HG02852 (cell line): ENCODE measurements around the gene MCM5.
A peak's percentile ranks its signal among the peaks of the same experiment; 100 is the strongest.
"Not testable (repeated sequence)": the region's sequence is repeated elsewhere in the genome, so short reads cannot be mapped to it uniquely, and the experiment has no call there.

Experiments
- ATAC-seq: cut with Tn5 transposase; IDR thresholded peaks from one replicate; pipeline ENCODE4 v1.9.1; 2021; ENCODE audit warnings: mild to moderate bottlenecking, moderate library complexity; ENCODE audit not compliant: unreplicated experiment

Gene MCM5

DNA sequence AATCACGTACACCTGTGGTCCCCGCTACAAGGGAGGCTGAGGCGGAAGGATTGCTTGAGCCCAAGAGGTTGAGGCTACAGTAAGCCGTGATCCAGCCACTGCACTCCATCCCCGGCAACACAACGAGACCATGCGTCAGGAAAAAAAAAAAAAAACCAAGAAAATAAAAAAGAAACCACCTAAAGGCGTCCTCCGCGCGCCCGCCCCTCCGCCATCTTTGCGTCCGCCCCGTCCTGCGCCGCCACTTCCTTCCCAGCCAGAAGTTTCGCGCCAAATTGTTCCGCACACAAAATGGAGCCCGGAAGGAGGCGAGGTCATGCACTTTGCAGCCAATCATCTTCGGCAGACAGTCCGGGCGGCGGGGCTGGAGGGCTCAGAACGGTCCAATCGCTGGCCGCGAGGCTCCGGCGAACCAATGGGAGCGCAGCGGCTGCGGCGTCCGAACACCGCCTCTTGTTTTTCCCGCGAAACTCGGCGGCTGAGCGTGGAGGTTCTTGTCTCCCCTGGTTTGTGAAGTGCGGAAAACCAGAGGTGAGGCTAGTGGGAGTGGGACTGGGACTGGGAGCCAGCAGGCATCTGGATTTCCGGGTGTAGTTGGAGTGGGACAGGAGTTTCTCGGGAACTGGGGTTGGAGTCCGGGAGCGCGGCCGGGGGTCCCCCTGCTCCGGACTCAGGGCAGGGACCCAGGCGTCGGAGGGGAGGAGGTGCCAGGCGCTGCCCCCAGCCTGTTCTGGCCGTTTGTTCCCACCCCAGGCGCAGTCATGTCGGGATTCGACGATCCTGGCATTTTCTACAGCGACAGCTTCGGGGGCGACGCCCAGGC, at the start of gene MCM5:
MCM5 (plus strand) TSS at position 463 of the 823 bp plus-strand sequence; CDS start at position 762, 299 bp downstream.
- ATAC-seq: peak; percentile 95

DNA sequence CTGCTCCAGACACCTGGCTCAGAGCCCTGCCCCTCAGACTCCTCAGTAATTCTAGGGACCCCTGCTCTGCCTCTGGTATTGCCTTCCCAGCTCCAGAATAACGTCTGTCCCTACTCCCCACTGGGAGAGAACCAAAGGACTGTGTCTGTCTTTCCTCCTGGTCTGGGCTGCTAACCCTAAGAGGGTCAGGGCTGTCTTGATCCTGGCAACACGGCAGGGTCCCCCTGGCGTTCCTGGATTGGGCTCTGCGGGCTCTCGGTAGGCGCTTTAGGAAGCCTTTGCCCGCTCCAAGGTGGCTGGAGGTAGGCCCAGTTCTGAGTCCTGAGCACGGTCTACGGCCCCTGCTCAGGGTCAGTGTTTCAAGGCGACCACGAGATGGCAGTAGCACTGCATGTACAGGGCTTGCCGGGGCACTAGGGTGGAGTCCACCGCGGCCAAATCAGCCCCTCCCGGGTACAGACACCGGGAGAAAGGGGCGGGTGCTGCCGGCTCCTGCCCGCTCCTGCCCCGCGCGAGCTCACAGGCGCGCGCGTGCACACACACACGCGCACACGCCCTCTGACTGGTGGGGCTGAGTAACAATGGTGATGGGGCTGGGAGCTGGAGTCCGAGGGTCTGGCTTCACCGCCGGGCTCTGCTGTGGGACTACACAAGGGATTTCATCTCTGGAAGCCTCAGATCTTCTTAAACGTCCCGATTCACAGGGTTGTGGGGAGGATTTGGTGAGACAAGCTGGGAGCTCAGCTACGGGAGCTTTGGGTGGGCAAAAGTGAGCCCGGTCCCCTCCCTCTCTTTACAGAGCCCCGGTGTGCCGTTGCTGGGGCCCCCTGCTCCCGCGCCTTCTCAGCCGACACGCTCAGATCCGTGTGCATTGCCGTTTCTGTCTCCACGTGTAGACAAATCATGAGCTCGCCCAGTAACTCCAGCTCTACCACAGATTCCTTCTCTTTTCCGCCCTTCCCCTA, 49.1 kb upstream of the MCM5 start:
- ATAC-seq: peak; percentile 76

DNA sequence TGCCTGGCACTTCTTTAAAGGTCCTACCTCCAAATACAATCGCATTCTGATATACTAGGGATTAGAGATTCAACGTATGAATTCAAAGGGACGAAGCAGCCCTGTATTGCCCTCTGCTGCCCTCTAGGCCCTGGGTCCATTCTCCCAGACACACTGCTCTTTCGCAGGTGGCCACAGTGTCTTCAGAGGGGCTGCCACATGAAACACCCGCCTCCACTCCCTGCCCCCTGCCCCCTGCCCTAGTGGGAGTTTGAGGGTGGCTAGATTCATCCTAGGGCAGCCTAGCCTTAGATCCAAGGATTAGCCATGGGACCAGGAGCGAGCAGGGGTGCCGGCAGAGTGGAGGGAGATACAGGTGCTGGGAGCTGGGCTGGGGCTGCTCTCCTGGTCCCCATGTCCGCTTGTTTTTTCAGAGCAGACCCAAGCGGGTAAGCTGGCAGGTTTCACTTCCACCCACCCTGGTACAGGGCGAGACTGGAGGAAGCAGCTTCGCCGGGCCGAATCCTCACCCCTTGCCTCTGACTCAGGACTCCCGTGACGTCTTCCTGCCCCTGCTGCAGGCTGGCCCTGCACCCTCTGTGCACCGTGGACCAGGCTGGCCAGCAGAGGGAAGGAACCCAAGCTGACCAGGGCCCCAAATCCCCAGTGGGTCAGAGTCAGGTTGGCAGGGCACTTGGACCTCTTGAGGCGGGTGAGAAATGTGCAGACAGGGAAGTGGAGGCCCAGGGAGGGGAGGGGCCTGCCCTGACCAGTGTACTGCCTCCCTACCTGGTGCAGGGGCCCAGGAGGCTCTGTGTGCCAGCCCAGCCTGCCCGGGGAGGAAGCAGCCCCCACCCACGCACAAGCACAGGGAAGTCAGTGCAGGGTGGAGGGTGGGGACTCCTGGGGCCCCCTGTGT, 47.5 kb upstream of the MCM5 start:
- no peak for ATAC-seq

DNA sequence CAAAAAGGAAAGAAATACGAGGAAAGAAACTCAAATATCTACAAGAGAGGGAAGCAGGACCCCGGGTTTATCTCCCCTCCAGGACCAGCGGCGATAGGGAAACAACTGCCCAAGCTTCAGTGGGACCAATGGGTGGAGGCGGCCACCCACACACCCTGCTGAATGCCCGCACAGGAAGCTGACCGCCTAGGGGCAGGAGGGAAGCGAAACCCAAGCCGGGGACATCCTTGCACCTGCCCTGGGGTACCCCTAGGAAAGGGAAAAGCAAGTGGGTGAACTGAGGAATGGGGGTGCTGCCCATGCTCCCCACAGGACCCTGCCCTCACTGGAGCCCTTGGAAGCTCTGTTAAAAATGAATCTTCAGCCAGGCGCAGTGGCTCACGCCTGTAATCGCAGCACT, 46.6 kb upstream of the MCM5 start:
- ATAC-seq: no peak

DNA sequence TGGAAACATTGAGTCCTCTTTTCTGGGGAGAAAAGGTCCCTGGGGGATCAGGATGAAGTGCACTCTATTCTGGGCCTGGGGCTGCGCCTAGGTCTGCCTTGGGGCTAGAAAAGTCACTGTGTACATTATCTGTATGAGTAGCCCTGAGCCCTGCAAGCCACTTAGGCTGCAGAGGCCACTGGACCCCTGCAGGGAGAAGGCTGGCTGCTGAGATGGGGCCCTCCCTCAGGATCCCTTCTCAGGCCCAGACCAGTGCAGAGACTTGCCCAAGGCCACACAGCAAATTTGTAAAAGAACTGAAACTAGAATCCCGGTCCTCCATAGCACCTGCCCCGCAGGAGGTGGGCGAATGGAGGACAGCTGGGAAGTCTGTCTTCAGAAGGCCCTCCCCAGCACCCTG, 45.9 kb upstream of the MCM5 start:
- ATAC-seq: no peak

DNA sequence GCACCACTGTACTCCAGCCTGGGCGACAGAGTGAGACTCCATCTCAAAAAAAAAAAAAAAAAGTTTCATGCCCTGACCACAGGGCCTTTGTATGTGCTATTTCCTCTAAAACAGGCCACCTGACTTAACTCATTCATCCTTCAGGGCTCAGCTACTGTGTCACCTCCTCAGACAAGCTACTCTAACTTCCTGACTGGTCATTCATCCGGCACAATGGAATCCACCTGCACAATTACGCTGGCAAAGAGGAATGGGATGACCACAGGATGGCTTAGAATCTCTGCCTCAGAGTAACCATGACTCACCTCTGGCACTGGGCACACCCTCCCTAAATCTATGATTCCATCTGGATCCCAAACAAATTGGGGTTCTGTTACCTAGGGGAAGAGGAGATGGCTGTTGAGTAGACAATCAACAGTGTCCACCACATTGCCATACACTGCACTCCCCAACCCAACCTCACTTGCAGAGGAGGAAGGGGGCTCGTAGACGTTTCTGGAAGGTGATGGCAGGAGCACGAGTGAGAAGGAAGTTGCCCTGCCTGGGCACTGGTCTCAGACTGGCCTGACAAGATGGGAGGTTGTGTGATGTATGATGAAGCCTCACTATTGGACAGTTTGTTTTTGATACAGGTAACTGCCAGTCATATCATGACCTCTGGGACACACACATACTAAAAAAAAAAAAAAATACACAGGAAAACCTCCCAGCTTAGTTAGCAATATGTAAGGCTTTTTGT, 41.9 kb upstream of the MCM5 start:
- no peak for ATAC-seq

DNA sequence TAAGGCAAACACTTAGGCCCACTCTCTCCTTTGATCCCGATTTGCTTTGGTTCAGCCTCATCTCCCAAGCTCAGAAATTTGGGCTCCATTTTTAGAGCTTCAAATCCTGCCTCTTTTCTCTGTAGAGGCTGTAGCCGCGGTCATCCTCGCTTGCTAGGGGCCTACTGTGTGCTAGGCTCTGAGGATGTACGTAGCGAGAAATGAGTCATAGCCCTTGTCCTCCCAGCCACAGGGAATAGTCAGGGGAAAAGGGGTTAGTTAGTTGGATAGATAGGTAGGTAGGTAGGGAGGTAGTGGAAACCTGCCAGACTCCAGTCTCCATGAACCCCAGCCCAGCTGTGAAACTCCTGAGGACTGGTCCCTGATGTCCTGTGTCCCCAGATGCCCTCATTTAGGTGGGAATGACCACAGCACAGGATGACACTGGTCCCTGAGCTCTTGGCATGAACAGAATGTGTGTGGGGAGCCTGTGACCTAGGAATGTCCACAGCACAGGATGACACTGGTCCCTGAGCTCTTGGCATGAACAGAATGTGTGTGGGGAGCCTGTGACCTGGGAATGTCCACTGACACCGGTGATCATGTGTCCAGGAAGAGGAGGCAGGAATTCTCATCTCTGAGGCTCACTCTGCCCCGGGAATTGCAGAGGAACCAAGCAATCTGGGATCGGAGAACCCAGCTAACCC, 40.4 kb upstream of the MCM5 start:
- ATAC-seq: no peak

DNA sequence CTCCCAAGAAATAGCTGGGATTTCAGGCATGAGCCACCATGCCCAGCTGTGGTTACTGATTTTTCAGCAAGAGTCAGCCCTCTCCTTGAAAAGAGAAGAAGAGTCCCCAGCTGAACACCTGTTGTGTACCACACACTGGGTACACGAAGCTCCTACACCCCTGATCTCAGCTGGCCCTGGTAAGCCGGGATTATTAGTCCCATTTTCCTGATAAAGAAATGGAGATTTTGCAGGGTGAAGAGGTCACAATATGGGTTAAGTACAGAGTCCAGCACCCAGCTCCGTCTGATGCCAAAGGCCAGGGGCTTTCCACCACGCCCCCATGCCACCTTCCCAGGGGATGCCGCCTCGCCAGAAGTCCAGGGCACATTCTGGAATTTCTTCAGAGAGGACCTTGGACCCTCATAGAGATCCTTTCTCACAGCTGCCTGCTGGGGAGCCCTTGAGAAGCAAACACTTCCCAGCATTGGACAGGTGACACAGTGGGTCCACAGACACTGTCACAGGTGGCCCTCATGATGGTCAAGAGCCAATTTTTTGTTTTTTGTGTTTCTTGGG, 38.9 kb upstream of the MCM5 start:
- ATAC-seq: no peak

DNA sequence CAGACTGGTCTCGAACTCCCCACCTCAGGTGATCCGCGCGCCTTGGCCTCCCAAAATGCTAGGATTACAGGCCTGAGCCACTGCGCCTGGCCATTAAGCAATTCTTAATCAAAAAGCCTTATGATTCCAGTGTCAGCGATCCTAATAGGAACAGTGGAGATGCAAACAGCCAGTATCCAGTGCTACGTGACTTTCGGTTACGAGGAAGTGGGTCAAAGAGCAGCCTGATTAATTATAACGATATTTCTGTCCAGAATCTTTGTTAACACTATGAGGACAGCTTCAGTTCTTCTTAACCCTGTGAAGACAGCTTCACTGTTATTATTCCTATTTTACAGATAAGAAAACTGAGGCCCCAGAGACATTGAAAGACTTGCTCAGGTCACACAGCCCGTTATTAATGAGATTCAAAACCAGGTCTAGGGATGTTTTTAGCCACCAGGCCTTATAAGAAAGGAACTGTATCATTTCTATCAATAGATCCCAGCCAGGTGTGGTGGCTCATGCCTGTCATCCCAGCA, 36.3 kb upstream of the MCM5 start:
- no peak for ATAC-seq

DNA sequence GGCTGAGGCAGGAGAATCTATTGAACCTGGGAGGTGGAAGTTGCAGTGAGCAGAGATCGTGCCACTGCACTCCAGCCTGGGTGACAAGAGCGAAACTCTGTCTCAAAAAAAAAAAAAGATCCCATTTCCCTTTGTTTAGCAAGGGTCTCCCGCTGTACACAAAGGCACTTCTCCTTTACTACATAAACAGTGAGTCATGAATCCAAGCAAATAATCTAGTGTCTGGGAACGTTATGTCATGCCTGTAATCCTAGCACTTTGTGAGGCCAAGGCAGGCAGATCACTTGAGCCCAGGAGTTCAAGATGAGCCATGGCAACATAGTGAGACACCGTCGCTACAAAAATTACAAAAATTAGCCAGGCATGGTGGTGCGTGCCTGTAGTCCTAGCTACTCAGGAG, 35.7 kb upstream of the MCM5 start:
- ATAC-seq: not testable (repeated sequence)

DNA sequence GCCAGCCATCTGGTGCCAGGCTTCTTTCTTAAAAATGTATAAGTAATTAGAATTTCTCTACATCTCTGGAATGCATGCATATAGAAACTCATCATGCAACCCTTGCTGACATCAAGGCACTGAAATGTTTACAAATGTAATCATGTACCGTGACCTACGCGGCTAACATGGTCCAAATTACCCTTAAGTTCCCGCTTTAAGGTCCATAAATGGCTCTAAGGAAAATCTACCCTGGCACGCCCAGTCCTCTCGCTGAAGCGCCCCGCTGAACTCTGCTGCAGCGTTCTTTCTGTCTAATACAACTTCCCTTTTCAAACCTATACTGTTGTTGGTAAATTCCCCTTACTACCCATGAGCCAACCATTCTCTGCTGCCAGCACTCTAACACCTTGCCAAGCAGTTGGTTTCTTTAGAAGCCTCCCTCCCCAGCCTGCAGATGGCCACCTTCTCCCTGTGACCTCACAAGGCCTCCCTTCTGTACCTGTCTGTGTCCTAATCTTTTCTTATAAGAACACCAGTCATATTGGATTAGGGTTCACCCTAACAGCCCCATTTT, 32.5 kb upstream of the MCM5 start:
- no peak for ATAC-seq

DNA sequence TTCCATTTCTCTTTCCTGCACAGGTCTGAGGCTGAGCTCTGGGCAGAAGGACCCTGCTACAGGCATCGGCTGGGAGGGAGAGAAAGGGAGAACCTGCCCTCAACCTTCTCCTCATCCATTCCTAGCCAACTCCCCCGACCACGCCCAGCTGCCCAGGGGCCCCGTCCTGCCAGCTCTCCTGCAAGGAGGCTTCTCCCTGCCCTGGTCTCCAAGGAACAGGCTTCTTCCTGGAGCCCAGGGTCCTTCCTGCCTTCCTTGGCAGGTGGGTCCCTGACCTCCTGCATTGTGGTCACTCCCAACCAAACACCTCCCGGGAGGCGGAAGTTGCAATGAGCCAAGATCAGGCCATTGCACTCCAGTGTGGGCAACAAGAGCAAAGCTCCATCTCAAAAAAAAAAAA, 31.6 kb upstream of the MCM5 start:
- ATAC-seq: no peak

DNA sequence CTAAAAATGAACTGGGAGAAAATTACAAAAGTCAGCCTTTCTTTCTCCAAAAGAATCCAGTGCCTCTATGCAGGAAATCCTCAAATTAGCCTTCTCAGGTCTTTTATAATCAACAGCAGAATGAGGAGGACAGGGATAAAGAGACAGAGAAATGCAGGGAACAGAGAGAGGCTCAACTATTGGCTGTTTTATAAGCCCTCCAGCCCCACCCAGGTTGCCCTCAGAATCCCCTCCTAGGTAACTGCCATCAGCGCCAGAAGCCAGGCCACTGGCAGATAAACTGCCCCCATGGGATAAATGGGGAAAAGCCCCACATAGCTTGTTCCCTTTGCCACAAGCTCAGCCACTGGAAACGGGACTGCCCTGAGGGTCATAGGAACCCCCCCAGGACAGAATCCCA, 29.9 kb upstream of the MCM5 start:
- ATAC-seq: no peak

DNA sequence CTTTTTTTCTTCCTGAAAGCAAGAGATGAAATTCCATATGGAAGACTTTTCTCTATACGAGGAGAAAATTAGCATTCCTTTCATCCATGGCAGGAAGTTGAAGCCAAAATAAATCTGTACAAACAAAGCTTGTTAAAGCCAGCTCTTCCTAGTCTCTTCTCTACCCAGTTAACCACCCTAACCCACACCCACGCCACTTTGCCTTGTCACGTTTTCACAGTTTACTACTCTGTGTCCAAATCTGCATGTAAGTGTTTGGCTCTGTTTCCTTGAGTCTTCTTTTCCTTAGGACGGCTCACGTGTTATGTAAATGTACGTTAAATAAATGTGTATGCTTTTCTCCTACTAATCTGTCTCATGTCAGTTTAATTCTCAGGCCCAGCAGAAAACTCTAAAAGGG, 26.2 kb upstream of the MCM5 start:
- ATAC-seq: no peak

DNA sequence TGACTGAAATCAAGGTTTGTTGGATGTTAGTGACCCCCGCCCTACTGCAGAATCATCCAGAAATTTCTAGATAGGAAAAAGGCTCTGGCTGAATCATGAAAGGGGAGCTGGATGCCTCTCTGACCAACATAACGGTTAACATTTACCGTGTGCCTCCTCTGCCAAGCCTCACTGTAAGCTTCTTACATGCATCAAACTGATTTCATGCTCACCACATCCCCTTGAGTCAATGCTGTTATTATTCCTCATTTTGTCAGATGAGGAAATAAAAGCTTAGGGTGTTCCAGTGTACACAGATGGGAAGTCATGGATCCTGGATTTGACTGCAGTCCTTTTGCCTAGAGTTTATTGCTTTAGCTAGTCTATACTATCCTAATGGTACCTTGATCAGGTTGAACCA, 24.9 kb upstream of the MCM5 start:
- ATAC-seq: no peak

DNA sequence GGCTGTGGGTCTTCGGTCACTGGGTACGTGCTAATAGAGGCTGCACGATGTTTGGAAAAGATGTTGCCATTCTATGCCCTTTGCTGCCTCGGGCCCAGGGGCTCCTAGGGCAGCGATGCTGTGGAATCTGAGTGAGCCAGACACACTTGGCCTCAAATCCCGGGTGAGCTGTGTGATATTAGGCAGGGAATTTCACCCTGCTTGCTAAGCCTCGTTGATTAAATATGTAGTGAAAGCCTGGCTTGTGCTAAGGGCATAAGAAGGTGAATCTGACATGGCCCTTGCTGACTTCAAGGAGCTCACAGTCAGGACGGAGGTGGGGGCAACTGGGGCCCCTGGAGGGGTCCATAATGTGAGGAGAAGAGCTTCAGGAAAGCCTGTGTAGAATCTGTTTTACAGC, 24.4 kb upstream of the MCM5 start:
- ATAC-seq: no peak

DNA sequence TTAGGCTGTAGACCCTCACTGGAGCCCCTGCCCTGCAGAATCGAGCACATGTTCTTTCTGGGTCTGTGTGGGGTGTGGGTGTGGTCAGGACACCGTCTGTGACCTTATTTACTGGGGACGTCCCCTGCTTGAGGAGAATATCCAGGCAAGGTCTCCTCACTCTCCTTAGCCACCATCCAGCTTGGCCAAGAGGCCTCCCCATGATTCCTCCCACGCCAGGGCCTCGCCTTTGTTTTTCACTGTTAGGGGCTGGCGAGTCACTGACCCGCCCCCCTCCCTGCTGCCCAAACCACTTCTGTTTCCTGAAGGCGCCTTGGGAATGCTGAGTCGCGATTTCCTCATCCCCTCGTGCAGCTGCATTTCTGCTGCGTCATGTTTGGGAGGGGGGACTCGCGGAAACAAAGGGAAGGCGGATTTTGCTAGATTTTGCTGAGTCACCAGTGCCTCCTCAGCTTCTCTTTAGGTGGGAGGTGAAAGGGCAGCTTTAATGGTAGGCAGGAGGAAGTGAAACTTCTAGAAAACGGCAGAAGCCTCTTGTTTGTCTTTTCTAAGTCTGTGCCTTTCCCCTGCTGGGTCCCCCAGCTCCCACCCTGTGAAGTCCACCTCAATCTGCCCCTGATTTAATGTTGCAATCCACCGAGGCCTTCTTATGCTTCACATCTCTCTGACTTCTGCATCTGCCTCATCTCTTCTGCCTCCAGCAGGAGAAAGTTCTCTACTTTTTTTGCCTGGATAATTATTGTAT, 23.0 kb upstream of the MCM5 start:
- ATAC-seq: peak; percentile 58

DNA sequence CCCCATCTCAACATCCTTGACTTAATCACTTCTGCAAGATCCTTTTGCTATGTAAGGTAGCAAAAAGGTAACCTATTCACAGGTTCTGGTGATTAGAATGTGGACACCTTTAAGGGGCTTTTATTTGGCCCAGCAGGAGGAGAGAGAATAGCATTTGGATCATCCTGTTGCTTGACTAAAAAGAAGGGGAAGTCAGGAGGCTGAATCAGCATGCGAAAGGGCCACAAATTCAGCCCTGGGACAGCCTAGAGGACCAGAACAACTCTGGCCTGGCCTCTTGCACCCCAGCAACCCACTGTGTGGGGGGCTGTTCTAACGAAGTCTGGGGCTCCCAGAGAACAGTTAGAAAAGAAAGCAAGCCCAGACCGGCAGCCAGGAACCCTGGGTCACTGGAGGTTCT, 22.2 kb upstream of the MCM5 start:
- ATAC-seq: no peak
